Measurements from ENCODE around the gene ZNF556. TPM values are rescaled to one million over a fixed set of nuclear protein-coding genes. Genes with fewer than 3 reads are reported as not detected.

ZNF556 gene
- not detected for polyA plus RNA-seq

DNA sequence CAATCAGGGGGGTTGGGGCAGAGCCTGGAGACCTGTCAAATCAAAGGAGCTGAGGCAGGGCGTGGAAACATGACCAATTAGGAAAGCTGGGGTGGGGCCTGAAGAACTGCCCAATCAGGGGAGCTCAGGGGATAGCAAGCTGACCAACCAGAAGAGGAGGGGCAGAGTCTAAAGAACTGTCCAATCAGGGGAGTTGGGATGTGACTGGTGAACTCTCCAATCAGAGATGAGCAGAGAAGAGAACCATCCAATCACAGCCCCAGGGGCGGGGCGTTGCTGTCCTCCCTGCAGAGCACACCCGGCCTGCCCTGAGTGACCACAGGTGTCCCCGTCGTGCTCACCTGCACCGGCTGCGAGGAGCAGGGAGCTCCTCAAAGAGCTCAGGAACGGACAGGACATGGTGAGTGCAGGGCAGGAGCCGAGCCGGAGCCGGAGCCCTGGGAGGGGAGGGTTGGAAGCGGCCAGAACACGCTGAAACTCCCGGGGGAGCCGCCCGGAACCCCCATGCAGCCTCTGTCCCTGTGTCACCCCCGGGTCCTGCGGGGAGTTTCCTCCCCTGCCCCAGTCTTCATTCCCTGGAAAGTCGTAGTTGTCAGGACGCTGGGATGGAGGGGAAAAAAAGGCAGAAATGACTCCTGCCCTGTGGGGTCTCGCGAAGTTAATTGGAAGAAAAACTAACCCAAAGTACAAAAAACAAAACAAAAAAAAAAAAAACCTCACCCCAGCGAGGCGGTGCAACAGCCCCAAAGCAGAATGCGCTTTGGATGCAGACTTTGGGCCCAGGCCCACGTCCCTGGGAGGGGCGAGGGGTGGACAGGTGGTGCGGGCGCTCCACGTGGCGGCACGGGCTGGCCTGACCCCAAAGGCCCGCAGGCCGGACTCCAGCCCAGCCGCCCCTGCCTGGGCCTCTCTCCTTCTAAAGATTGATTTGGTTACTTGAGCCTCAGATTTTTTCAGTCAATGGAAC lies at the start of gene ZNF556:
Gene ZNF556 (plus strand): TSS at position 311 of the 967 bp plus-strand sequence. CDS start 87 bp downstream, at position 398.
- Mint-ChIP-seq H3K36me3 (no peaks in the 10 kb centered on the region), H3K27me3 (peaks cover 6% of the 10 kb centered on the region), H3K27ac (no peak within 1 kb of the TSS), H3K4me3 (peak within 1 kb of the TSS in 1 of 4 donors; percentile 6), H3K4me1 (no peaks in the 10 kb centered on the region), H3K9me3 (no peaks in the 10 kb centered on the region)

DNA sequence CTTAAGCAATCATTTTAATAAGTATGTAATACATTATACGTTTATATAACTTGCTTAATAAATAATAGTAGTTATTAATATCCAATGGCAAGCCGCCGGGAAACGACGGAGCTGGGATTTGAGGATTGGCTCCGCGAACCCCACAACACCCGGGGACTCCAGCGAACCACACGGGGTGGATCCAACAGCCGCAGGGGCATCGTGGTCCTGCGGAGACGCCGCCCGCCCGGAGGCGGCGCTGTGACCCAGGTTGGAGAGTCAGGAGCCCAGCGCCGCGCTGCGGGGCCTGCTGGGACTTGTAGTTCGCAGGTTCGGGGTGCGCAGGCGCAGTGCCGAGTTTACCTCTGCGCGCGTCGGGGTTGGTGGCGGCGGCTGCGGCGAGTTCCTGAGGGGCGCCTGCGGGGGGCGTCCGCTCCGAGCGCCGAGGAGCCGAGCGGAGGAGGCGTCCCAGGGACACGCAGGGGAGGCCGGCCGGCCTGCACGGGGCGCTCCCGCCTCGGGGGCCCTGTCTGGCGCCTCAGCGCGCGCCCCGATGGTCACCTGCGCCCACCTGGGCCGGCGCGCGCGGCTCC lies 47.5 kb upstream of the ZNF556 start, which contains the start of gene ZNF554:
Gene ZNF554 (plus strand): TSS at position 329 of the 572 bp plus-strand sequence. CDS start 204 bp downstream, at position 533.
- peak within 1 kb of the TSS; percentile 67 to 88 (median 86) for H3K27ac Mint-ChIP-seq
- H3K27me3 Mint-ChIP-seq: no peaks in the 10 kb centered on the region

DNA sequence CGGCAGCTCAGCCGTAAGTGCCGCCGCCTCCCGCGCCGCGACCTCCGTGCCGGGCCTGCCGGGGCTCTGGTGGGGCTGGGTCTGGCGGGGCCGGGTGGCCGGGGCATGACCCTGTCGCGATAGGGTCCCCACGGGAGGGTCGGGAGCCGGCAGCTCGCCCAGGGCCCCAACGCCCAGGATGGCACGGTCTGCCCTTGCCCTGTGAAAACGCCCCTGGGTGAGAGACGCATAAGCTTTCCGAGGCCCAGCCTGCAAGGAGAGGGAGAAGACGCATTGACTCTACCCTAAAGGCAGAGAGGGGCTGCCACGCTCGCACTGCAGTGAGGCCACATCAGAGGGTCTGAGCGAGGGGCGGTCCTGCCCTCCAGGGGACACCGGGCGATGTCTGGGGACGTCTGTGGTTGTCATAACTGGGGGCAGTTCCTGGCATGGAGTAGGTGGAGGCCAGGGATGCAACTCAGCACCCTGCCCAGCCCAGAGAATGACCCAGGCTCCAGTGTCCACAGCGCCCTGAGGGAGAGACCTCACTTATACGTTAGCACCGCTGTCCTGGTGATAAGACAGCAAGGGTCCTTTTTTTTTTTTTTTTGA lies 46.9 kb upstream of the ZNF556 start:
- Mint-ChIP-seq H3K4me3 (peak overlapping the region; percentile 82 to 92 (median 88)), H3K27ac (peak overlapping the region in 2 of 3 donors; percentile 53 to 67), H3K27me3 (no peaks in the 10 kb centered on the region), H3K9me3 (no peaks in the 10 kb centered on the region), H3K4me1 (peaks cover 3 to 9% (median 4%) of the 10 kb centered on the region in 3 donors), H3K36me3 (peaks cover 4% of the 10 kb centered on the region)

More for the DNA sequence above, 47.5 kb upstream of the ZNF556 start, which contains the start of gene ZNF554:
- Mint-ChIP-seq H3K36me3 (peaks cover 3% of the 10 kb centered on the region), H3K4me3 (peak within 1 kb of the TSS; percentile 82 to 92 (median 90)), H3K9me3 (no peaks in the 10 kb centered on the region), H3K4me1 (peaks cover 2 to 9% (median 4%) of the 10 kb centered on the region in 3 donors)

DNA sequence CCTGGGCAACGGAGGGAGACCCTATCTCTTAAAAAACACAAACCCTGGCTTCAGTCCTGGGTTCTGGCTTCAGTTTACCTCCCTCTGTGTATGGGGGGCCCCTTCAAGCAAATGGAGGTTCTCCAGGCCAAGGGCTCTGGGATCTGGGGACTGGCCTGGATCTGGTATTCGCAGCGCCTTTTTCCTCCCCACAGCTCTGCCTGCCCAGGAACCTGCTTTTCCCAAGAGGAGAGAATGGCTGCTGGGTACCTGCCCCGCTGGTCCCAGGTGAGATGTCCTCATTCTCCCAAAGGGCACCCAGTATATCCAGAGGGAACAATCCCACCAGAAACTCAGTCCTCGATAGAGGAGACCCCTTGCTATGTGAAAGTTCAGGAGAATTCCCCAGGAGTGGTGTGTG lies 44.3 kb upstream of the ZNF556 start:
- peaks cover 10% of the 10 kb centered on the region for H3K36me3 Mint-ChIP-seq
- no peak overlapping the region for H3K27ac Mint-ChIP-seq
- H3K27me3 Mint-ChIP-seq: no peaks in the 10 kb centered on the region
- peaks cover 0 to 4% (median 2%) of the 10 kb centered on the region in 3 donors for H3K9me3 Mint-ChIP-seq
- H3K4me1 Mint-ChIP-seq: peaks cover 0 to 9% (median 3%) of the 10 kb centered on the region in 3 donors
- H3K4me3 Mint-ChIP-seq: no peak overlapping the region

DNA sequence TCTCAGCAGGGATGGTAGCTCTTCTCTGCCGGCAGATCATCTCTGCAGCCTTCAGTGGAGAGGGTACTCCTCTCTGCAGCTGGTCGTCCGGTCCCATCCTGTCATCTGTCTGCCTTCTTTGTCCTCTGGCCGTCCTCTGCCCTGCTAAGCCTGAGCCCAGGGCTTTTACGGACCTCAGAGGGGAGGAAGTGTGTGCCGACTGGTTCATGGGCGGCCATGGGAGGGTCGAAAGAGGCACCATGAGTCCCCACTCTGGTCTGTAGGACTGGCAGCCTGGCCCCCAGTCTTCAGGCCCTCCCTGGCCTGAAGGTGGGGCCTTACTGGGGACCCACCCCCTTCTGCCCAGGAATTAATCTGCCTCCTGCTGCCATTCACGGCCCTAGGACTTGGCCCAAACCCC lies 43.5 kb upstream of the ZNF556 start:
- peaks cover 14% of the 10 kb centered on the region for H3K36me3 Mint-ChIP-seq
- H3K4me1 Mint-ChIP-seq: peaks cover 0 to 9% (median 2%) of the 10 kb centered on the region in 3 donors
- no peak overlapping the region for H3K27ac Mint-ChIP-seq
- no peaks in the 10 kb centered on the region for H3K27me3 Mint-ChIP-seq
- peaks cover 0 to 6% (median 5%) of the 10 kb centered on the region in 3 donors for H3K9me3 Mint-ChIP-seq
- no peak overlapping the region for H3K4me3 Mint-ChIP-seq

DNA sequence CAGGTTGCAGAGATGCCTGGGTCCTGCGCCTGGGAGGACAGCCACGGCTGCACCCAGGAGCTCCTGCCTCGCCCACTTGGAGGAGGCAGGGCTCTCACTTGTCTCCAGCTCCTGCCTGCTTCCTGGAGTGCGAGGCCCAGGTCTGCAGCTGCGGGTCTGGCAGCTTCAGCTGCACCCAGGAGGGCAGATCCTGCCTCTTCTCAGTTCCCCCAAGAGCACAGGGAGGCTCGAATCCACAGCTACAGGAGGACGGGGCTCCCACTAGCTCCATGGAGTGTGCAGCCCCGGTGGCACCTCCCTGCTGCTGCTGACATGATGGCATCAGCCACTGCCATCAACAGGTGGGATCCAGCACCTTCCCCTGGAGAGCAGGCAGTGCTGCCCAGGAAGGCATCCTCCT lies 43.0 kb upstream of the ZNF556 start:
- peaks cover 14% of the 10 kb centered on the region for H3K36me3 Mint-ChIP-seq
- H3K27ac Mint-ChIP-seq: peak overlapping the region in 2 of 3 donors; percentile 21 to 80
- H3K27me3 Mint-ChIP-seq: no peaks in the 10 kb centered on the region
- peaks cover 2 to 6% (median 5%) of the 10 kb centered on the region in 3 donors for H3K9me3 Mint-ChIP-seq
- peaks cover 0 to 9% (median 2%) of the 10 kb centered on the region in 3 donors for H3K4me1 Mint-ChIP-seq
- H3K4me3 Mint-ChIP-seq: peak overlapping the region in 1 of 4 donors; percentile 38

DNA sequence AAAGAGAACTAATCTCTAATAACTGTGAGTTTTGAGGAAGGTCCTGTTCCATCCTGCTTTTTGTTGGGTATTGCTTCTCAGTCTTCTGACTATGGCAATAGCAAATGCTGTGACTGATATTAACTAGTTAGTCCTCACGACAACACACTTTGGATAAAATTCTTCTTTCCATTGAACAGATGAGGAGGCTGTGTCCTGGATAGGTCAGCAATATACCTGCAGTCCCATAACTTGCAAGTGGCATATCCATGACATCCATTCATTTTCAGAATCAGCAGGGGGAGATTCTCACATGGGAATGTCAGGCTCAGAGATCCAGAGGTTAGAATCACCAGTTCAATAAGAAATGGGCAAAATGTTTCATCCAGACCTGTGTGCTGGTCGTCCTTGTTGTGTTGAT lies 40.1 kb upstream of the ZNF556 start:
- no peak overlapping the region for H3K27ac Mint-ChIP-seq
- H3K9me3 Mint-ChIP-seq: peaks cover 6 to 9% (median 8%) of the 10 kb centered on the region in 3 donors
- no peak overlapping the region for H3K4me3 Mint-ChIP-seq
- H3K36me3 Mint-ChIP-seq: peaks cover 16% of the 10 kb centered on the region
- H3K27me3 Mint-ChIP-seq: no peaks in the 10 kb centered on the region
- H3K4me1 Mint-ChIP-seq: peaks cover 0 to 2% (median 2%) of the 10 kb centered on the region in 3 donors

DNA sequence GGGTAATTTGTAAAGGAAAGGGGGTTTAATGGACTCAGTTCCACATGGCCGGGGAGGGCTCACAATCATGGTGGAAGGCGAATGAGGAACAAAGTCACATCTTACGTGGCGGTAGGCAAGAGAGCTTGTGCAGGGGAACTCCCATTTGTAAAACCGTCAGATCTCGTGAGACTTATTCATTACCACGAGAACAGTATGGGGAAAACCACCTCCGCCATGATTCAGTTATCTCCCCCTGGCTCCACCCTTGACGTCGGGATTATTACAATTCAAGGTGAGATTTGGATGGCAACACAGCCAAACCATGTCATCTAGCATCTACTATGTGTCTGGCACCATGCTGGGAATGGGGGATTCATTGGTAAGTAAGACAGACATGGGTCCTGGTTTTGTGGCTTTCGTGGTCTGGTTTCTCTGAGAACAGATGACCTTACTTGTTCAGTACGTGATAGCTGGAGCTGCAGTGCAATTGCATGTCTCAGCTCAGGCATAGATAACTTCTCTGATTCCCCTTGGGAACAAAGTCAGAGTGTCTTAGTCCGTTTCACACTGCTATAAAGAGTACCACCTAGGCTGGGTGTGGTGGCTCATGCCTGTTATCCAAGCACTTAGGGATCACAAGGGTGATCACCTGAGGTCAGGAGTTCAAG lies 39.2 kb upstream of the ZNF556 start:
- Mint-ChIP-seq H3K27ac (peak overlapping the region in 1 of 3 donors; percentile 57), H3K4me3 (no peak overlapping the region), H3K27me3 (no peaks in the 10 kb centered on the region), H3K36me3 (peaks cover 22% of the 10 kb centered on the region), H3K4me1 (peaks cover 0 to 2% (median 2%) of the 10 kb centered on the region in 3 donors), H3K9me3 (peaks cover 6 to 9% (median 8%) of the 10 kb centered on the region in 3 donors)

DNA sequence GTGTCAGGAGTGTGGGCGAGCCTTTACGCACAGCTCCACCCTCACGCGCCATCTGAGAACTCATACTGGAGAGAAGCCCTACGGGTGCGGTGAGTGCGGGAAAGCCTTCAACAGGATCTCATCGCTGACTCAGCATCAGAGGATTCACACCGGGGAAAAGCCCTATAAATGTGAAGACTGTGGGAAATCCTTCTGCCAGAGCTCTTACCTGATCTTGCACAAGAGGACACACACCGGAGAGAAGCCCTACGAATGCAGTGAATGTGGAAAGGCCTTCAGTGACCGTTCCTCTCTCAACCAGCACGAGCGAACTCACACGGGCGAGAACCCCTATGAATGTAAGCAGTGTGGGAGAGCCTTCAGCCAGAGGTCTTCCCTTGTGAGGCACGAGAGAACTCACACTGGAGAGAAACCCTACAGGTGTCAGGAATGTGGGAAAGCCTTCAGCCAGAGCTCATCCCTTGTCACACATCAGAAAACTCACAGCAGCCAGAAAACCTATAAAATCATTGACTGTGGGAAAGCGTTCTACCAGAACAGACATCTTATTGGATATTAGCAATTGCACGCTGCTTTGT lies 32.8 kb upstream of the ZNF556 start:
- H3K4me1 Mint-ChIP-seq: no peaks in the 10 kb centered on the region
- H3K27me3 Mint-ChIP-seq: no peaks in the 10 kb centered on the region
- H3K4me3 Mint-ChIP-seq: no peak overlapping the region
- H3K36me3 Mint-ChIP-seq: peaks cover 29% of the 10 kb centered on the region
- no peak overlapping the region for H3K27ac Mint-ChIP-seq
- peaks cover 7 to 27% (median 9%) of the 10 kb centered on the region in 3 donors for H3K9me3 Mint-ChIP-seq

DNA sequence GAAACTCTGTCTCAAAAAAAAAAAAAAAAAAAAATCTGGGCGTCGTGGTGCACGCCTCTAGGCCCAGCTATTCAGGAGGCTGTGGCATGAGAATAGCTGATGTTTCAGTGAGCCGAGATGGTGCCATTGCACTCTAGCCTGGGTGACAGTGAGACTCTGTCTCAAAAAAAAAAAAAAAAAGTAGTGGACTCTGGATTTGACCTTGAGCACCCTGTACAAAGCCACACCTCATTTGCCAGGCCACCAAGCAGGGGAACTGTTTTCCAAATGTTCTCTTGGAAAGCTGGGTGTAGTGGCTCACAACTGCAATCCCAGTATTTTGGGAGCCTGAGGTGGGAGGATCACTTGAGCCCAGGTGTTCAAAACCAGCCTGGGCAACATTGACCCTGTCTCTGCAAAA lies 29.7 kb upstream of the ZNF556 start:
- peaks cover 4 to 6% (median 4%) of the 10 kb centered on the region in 3 donors for H3K4me1 Mint-ChIP-seq
- H3K9me3 Mint-ChIP-seq: peaks cover 7 to 20% (median 7%) of the 10 kb centered on the region in 3 donors
- peaks cover 24% of the 10 kb centered on the region for H3K36me3 Mint-ChIP-seq
- no peak overlapping the region for H3K27ac Mint-ChIP-seq
- H3K27me3 Mint-ChIP-seq: no peaks in the 10 kb centered on the region
- no peak overlapping the region for H3K4me3 Mint-ChIP-seq

DNA sequence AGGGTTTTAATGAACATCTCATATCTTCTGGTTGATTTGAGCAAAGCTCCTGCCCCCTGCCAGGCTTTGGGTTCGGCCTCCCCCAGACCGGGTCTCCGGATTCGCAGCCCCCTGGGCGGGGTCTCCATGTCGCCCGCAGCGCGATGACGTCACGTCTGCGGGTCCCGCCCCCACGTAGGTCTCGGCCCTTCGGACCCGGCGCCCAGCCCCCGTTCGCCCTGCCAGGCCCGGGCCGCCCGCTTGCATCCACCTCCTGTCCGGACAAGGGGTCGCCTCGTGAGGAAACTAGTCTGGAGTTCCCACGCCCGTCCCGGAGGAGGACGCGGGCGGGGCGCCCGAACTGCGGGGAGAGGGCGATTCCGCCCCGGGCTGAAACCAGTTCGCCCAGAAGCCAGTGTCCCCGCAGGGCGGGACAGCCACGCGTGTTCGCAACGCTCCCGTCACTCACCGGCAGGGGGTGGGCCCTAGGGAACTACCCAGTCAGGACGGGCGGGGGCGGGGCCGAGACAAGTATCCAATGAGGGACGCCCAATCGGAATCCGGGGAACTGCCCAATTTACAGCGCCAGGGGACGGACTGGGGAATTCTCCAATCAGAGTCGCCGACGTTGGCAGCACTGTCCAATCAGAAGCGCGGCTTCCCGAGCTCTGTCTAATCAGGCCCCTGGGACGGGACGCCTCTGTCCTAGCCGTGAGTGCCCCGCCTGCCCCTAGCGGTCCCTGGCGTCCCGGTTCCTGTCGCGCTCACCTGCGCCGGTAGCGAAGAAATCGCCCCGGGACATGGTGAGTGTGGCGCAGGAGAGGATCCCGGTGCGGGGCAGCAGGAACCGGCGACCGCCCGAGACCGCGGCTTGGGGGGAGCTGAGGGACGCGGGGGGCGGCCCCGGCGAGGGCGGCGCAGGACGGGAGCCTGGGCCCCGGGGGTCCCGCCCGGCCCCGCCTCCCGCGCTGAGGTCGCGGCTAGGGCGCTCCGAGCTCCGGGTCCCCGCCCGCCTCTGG lies 26.0 kb upstream of the ZNF556 start, which contains the start of gene ZNF555:
Gene ZNF555 (plus strand): TSS at position 682 of the 998 bp plus-strand sequence. CDS start 98 bp downstream, at position 780.
- H3K4me1 Mint-ChIP-seq: peaks cover 10 to 17% (median 12%) of the 10 kb centered on the region in 3 donors
- peak within 1 kb of the TSS; percentile 92 to 99 (median 97) for H3K4me3 Mint-ChIP-seq
- peak within 1 kb of the TSS; percentile 90 to 95 (median 91) for H3K27ac Mint-ChIP-seq
- peaks cover 0 to 8% (median 7%) of the 10 kb centered on the region in 3 donors for H3K9me3 Mint-ChIP-seq
- no peaks in the 10 kb centered on the region for H3K27me3 Mint-ChIP-seq
- peaks cover 17% of the 10 kb centered on the region for H3K36me3 Mint-ChIP-seq

DNA sequence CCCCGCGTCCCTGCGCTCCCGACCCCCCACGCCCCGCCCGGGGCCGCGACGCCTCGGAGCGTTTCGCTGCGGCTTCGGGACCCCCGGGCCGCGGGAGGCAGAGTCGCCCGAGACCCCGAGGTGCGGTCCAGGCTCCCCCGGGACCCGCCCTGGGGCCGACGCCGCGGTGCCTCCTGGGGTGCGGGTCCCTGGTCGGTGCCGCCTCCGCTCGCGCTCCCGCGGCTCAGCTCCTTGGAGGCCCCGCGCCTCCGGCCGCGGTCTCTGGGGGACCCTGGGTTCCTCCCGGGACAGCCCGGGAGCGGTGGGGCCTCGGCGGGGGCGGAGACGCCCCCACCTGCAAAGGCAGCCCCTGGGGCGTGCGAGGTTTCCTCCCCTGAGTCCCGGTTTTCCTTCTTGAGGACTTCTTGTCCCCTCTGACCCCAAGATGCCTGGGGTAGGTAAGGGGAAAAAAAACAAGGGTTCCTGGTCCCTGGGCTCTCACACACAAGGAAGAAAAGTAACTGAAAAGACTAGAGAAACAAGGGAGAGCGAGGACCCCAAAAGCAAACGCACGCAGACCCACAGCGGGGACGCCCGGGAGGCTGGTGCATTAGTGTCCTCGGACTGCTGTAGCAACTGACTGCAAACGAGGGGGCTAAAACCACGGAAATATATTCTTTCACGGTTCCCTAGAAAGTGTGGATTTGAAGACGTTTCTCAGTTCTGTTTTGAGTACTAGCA lies 25.1 kb upstream of the ZNF556 start:
- Mint-ChIP-seq H3K4me1 (peaks cover 10 to 17% (median 12%) of the 10 kb centered on the region in 3 donors), H3K27me3 (no peaks in the 10 kb centered on the region), H3K4me3 (peak overlapping the region; percentile 73 to 92 (median 86)), H3K9me3 (peaks cover 0 to 4% (median 0%) of the 10 kb centered on the region in 3 donors), H3K27ac (peak overlapping the region in 2 of 3 donors; percentile 19 to 78), H3K36me3 (peaks cover 8% of the 10 kb centered on the region)

Data from IgD-negative memory B cell (primary cell).